PFSK-1 (cell line): ENCODE results near the gene SCNN1B.

Source experiments
- FOXP2 ChIP-seq: optimal IDR thresholded peaks from 2 replicates; pipeline ENCODE3; 2011; ENCODE audit warnings: borderline replicate concordance, control low read depth, inconsistent platforms; ENCODE audit not compliant: insufficient read depth; ENCODE audit errors: extremely low read length, extremely low read depth
- POLR2AphosphoS5 ChIP-seq: IDR thresholded peaks from 2 replicates; pipeline ENCODE4 v1.6.1; 2012; ENCODE audit warnings: low read depth, mild to moderate bottlenecking, control low read depth, low read length, moderate library complexity
- REST ChIP-seq, 2 experiments: IDR thresholded peaks; 2 replicates each; pipeline versions ENCODE4 v1.6.1 to v1.8.0; 2011 to 2012; ENCODE audit warnings: low read depth in 2 of 2, low read length in 2 of 2, control low read depth in 1 of 2, inconsistent platforms in 1 of 2, mild to moderate bottlenecking in 1 of 2, moderate library complexity in 1 of 2; ENCODE audit not compliant: insufficient read depth in 1 of 2
- SIN3A ChIP-seq: IDR thresholded peaks from 2 replicates; pipeline ENCODE4 v1.6.1; 2012; ENCODE audit warnings: mild to moderate bottlenecking, low read length, moderate library complexity, borderline replicate concordance; ENCODE audit not compliant: insufficient read depth
- TAF1 ChIP-seq: IDR thresholded peaks from 2 replicates; pipeline ENCODE4 v1.6.1; 2012; ENCODE audit warnings: low read length, control low read depth, borderline replicate concordance; ENCODE audit not compliant: insufficient read depth

The SCNN1B gene

GRCh38 chr16:23374721-23375510 is 72.8 kb downstream of the SCNN1B start:
- TF ChIP-seq REST (IDR thresholded peaks at IDR 0.05; ENCODE audit: insufficient read depth in 1 of 2, low read depth in 2 of 2, low read length in 2 of 2) (no peak), SIN3A (no peak), FOXP2 (no peak), TAF1 (no peak), POLR2AphosphoS5 (no peak)

GRCh38 chr16:23375643-23376042 is 73.5 kb downstream of the SCNN1B start:
- TF ChIP-seq TAF1 (no peak), REST (IDR thresholded peaks at IDR 0.05; ENCODE audit: insufficient read depth in 1 of 2, low read depth in 2 of 2, low read length in 2 of 2) (no peak), FOXP2 (no peak), POLR2AphosphoS5 (no peak), SIN3A (no peak)

- TF ChIP-seq SIN3A (no peak), TAF1 (no peak), FOXP2 (no peak), POLR2AphosphoS5 (no peak), REST (IDR thresholded peaks at IDR 0.05; ENCODE audit: insufficient read depth in 1 of 2, low read depth in 2 of 2, low read length in 2 of 2) (no peak)
Observed at GRCh38 chr16:23377071-23377931, 75.2 kb downstream of the SCNN1B start.

GRCh38 chr16:23378256-23378655 is 76.2 kb downstream of the SCNN1B start:
- TF ChIP-seq REST (IDR thresholded peaks at IDR 0.05; ENCODE audit: insufficient read depth in 1 of 2, low read depth in 2 of 2, low read length in 2 of 2) (no peak), TAF1 (no peak), POLR2AphosphoS5 (no peak), FOXP2 (no peak), SIN3A (no peak)
